DMS114 treated with DMSO at 0.1 percent for 48 hours (cell line): ENCODE data around the gene ERC2.

Source experiments
- DNase-seq: peaks from one replicate; lab custom pipeline; 2025; ENCODE audit not compliant: unreplicated experiment; lab: John Stamatoyannopoulos, UW

ERC2 gene

GRCh38 chr3:55546866-55547669 lies 921.2 kb downstream of the ERC2 start:
- DNase-seq, result no peak

GRCh38 chr3:55545995-55546394 lies 922.3 kb downstream of the ERC2 start:
- DNase-seq, result no peak

- no peak for DNase-seq
Measured at GRCh38 chr3:55544219-55544618, 924.0 kb downstream of the ERC2 start.

GRCh38 chr3:55543181-55543614 lies 925.1 kb downstream of the ERC2 start:
- DNase-seq, result no peak

GRCh38 chr3:55541456-55541855 lies 926.8 kb downstream of the ERC2 start:
- no peak for DNase-seq

- DNase-seq, result no peak
Measured at GRCh38 chr3:55541016-55541415, 927.3 kb downstream of the ERC2 start.

GRCh38 chr3:55540579-55540978 lies 927.7 kb downstream of the ERC2 start:
- no peak for DNase-seq

- no peak for DNase-seq
Measured at GRCh38 chr3:55538158-55538557, 930.1 kb downstream of the ERC2 start.

- DNase-seq, result no peak
Measured at GRCh38 chr3:55537563-55537962, 930.7 kb downstream of the ERC2 start.

GRCh38 chr3:55537129-55537528 lies 931.1 kb downstream of the ERC2 start:
- no peak for DNase-seq

- no peak for DNase-seq
Measured at GRCh38 chr3:55534876-55535275, 933.4 kb downstream of the ERC2 start.

GRCh38 chr3:55532806-55533205 lies 935.5 kb downstream of the ERC2 start:
- no peak for DNase-seq

- DNase-seq, result no peak
Measured at GRCh38 chr3:55531321-55531720, 936.9 kb downstream of the ERC2 start.

- DNase-seq, result no peak
Measured at GRCh38 chr3:55527361-55527760, 940.9 kb downstream of the ERC2 start.

GRCh38 chr3:55526332-55527030 lies 941.8 kb downstream of the ERC2 start:
- no peak for DNase-seq

GRCh38 chr3:55525436-55525835 lies 942.8 kb downstream of the ERC2 start:
- DNase-seq, result no peak

- no peak for DNase-seq
Measured at GRCh38 chr3:55524565-55525244, 943.6 kb downstream of the ERC2 start.

- DNase-seq, result no peak
Measured at GRCh38 chr3:55523471-55523870, 944.8 kb downstream of the ERC2 start.

GRCh38 chr3:55521738-55522421 lies 946.4 kb downstream of the ERC2 start:
- no peak for DNase-seq

- no peak for DNase-seq
Measured at GRCh38 chr3:55521064-55521737, 947.1 kb downstream of the ERC2 start.

GRCh38 chr3:55519019-55519418 lies 949.2 kb downstream of the ERC2 start:
- no peak for DNase-seq
